Upper lobe of left lung (tissue), 6 donors: ENCODE measurements around the gene WDR11. TPM values are rescaled to one million over a fixed set of nuclear protein-coding genes. Genes with fewer than 3 reads are reported as not detected.

Experiments used
- ATAC-seq, 2 donors: fragments of 200-7000 bp; cut with Tn5 transposase; one replicate each; pipeline ENCODE4 v1.9.1; 2022; ENCODE audit warnings: mild to moderate bottlenecking in 2 of 2, moderate library complexity in 2 of 2; ENCODE audit not compliant: low FRiP score in 2 of 2
- DNase-seq, 2 donors: peaks; one replicate each; pipeline ENCODE4 v3.0.0-alpha.2; 2019 to 2020
- H3K27ac ChIP-seq, 4 donors: fragments of 200-600 bp; sonication (generic); one replicate each; pipeline ENCODE4 v1.5.1; 2016 to 2019
- H3K27me3 ChIP-seq, 4 donors: fragments of 200-600 bp; sonication (generic); one replicate each; pipeline ENCODE4 v1.5.1; 2017 to 2019
- H3K36me3 ChIP-seq, 4 donors: fragments of 200-600 bp; sonication (generic); one replicate each; pipeline ENCODE4 v1.5.1; 2016 to 2019
- H3K4me1 ChIP-seq, 4 donors: fragments of 200-600 bp; sonication (generic); one replicate each; pipeline ENCODE4 v1.5.1; 2018 to 2019
- H3K4me3 ChIP-seq, 4 donors: fragments of 200-600 bp; sonication (generic); one replicate each; pipeline ENCODE4 v1.5.1; 2017 to 2019; ENCODE audit warnings: mild to moderate bottlenecking in 2 of 4, moderate library complexity in 1 of 4
- H3K9me3 ChIP-seq, 4 donors: fragments of 200-600 bp; sonication (generic); one replicate each; pipeline ENCODE4 v1.5.1; 2018 to 2019
- EP300 ChIP-seq, 4 donors: sonication (generic); formaldehyde crosslinking; IDR thresholded peaks; one replicate each; pipeline ENCODE4 v1.5.1; 2017; ENCODE audit warnings: antibody characterized with exemption in 4 of 4, control low read depth in 2 of 4
- POLR2A ChIP-seq, 4 donors: fragments of 450-650 bp; IDR thresholded peaks; one replicate each; pipeline ENCODE4 v1.5.1; 2016 to 2017; ENCODE audit warnings: antibody characterized with exemption in 4 of 4, mild to moderate bottlenecking in 2 of 4
- POLR2AphosphoS5 ChIP-seq, 2 donors: sonication (generic); formaldehyde crosslinking; IDR thresholded peaks; one replicate each; pipeline ENCODE4 v1.5.1; 2017; ENCODE audit warnings: antibody characterized with exemption in 2 of 2
- WGBS, 2 donors: methylation state at CpG; one replicate each; pipeline ENCODE4 v1.1.5; 2017 to 2018; 5-methylcytosine and 5-hydroxymethylcytosine counted together
- total RNA-seq, 6 donors: library from RNA; depleted of rRNA in 4 of 6; stranded (reverse); fragments of >200 nt in 4 of 6; gene quantifications; one replicate each; pipeline versions ENCODE4 v1.1.0 to v1.2.1, GENCODE V29; 2016 to 2021
- TF ChIP-seq, protein P1 (sequence below), 6 experiments: fragments of 450-650 bp in 4 of 6; fragments of 200-600 bp in 2 of 6; sonication (generic) in 2 of 6; IDR thresholded peaks; one replicate each; pipeline ENCODE4 v1.5.1; 2016 to 2019; ENCODE audit warnings: antibody characterized with exemption in 6 of 6
- donor health status: DM: no; HTN: no; CAD: no; lungs with moderate emphysema.
- donor health status: DM: no; HTN: yes; CAD: no; lungs with severe emphysema.

The WDR11 gene
- total RNA-seq, 6 donors from 2014 or later: 35.6 to 69.1 (median 40.4) TPM

DNA sequence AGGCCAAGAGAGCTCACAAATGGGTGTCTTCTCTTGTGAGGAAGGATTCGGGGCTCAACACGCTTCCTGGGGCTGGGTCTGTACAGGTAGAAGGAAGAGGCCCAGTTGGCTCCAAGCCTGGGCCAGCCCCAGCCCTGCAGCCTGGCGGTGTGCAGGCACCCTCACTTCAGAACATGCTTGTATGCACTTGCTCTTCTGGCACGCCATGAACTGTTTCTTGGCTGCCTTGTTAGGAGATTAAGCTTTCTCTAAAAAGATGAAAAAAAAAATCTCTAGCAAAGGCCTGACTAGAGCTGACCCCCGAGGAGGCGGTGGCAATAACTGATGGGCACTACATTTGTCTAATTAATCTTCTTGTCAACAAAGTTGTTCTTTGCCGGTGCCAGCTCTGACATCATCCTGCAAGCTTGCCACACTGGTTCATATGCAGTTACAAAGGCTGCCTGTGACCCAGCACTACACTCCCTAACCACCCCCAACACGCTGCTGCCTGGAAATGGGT lies 94.7 kb downstream of the WDR11 start:
- H3K27ac ChIP-seq: peak overlapping the region in 2 of 4 donors; percentile 53 to 54
- no peaks in the 10 kb centered on the region for H3K9me3 ChIP-seq
- 50 to 53% methylated on average over 8 of the region's 8 CpGs for WGBS, 2 donors
- H3K4me1 ChIP-seq: peaks cover 8 to 23% (median 13%) of the 10 kb centered on the region in 4 donors
- peak; percentile 60 to 63 for DNase-seq
- peaks cover 0 to 12% (median 2%) of the 10 kb centered on the region in 4 donors for H3K27me3 ChIP-seq
- no peak overlapping the region for H3K4me3 ChIP-seq
- H3K36me3 ChIP-seq: no peaks in the 10 kb centered on the region
- peak in 1 of 2 donors; percentile 34 for ATAC-seq
- peak in 1 of 4 donors; percentile 5 for TF ChIP-seq POLR2A (IDR thresholded peaks at IDR 0.05)
- no peak for TF ChIP-seq POLR2AphosphoS5 (IDR thresholded peaks at IDR 0.05)
- no peak for TF ChIP-seq EP300 (IDR thresholded peaks at IDR 0.05)
- TF ChIP-seq, protein P1, sequence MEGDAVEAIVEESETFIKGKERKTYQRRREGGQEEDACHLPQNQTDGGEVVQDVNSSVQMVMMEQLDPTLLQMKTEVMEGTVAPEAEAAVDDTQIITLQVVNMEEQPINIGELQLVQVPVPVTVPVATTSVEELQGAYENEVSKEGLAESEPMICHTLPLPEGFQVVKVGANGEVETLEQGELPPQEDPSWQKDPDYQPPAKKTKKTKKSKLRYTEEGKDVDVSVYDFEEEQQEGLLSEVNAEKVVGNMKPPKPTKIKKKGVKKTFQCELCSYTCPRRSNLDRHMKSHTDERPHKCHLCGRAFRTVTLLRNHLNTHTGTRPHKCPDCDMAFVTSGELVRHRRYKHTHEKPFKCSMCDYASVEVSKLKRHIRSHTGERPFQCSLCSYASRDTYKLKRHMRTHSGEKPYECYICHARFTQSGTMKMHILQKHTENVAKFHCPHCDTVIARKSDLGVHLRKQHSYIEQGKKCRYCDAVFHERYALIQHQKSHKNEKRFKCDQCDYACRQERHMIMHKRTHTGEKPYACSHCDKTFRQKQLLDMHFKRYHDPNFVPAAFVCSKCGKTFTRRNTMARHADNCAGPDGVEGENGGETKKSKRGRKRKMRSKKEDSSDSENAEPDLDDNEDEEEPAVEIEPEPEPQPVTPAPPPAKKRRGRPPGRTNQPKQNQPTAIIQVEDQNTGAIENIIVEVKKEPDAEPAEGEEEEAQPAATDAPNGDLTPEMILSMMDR (IDR thresholded peaks at IDR 0.05): no peak

- H3K27ac ChIP-seq: peak overlapping the region in 2 of 4 donors; percentile 53 to 54
- no peaks in the 10 kb centered on the region for H3K36me3 ChIP-seq
- WGBS, 2 donors: 79 to 81% methylated on average over 5 to 7 of the region's 7 CpGs
- no peaks in the 10 kb centered on the region for H3K9me3 ChIP-seq
- TF ChIP-seq POLR2AphosphoS5 (IDR thresholded peaks at IDR 0.05): no peak
- TF ChIP-seq, protein P1 (IDR thresholded peaks at IDR 0.05): no peak
- no peak for TF ChIP-seq EP300 (IDR thresholded peaks at IDR 0.05)
- no peak for TF ChIP-seq POLR2A (IDR thresholded peaks at IDR 0.05)
- H3K4me3 ChIP-seq: no peak overlapping the region
- ATAC-seq (no peak), DNase-seq (no peak)
- H3K4me1 ChIP-seq: peaks cover 8 to 23% (median 13%) of the 10 kb centered on the region in 4 donors
- peaks cover 0 to 12% (median 4%) of the 10 kb centered on the region in 4 donors for H3K27me3 ChIP-seq
Observed at GRCh38 chr10:120946497-120946896, 95.3 kb downstream of the WDR11 start.

GRCh38 chr10:120948889-120949608 lies 97.9 kb downstream of the WDR11 start:
- TF ChIP-seq EP300 (IDR thresholded peaks at IDR 0.05) (no peak), POLR2AphosphoS5 (IDR thresholded peaks at IDR 0.05) (no peak), POLR2A (IDR thresholded peaks at IDR 0.05) (no peak)
- TF ChIP-seq, protein P1 (IDR thresholded peaks at IDR 0.05): peak; percentile 38 to 73 (median 67)
- DNase-seq: peak in 1 of 2 donors; percentile 94
- Histone ChIP-seq H3K27me3 (peaks cover 0 to 12% (median 4%) of the 10 kb centered on the region in 4 donors), H3K9me3 (peaks cover 0 to 10% (median 8%) of the 10 kb centered on the region in 4 donors), H3K27ac (peak overlapping the region in 1 of 4 donors; percentile 40), H3K4me3 (peak overlapping the region; percentile 10 to 38 (median 26)), H3K4me1 (peaks cover 8 to 15% (median 12%) of the 10 kb centered on the region in 4 donors), H3K36me3 (no peaks in the 10 kb centered on the region)
- peak in 1 of 2 donors; percentile 96 for ATAC-seq
- WGBS, 2 donors: 28% methylated on average over 26 to 34 of the region's 47 CpGs

DNA sequence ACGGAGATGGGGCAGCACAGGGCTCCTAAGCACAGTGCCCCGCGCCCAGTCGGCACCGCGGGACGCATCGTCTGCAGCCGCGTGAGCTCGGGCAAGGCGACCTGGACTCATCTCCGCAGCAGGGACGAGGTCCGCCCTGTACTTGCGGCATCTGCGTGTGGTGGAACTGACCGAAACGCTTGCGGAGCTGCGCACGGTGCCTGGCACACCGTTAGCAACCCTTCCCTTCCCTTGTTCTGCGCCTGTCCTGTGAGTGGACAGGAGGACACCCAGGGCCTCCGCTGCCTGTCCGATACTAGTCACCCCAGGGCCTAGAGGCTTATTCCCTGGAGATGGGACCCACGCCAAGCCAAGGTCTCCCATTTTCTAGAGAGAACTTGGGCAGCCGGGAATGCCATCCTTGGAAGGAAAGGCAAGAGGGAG lies 98.5 kb downstream of the WDR11 start:
- WGBS, 2 donors: 58 to 60% methylated on average over 6 to 24 of the region's 28 CpGs
- peak overlapping the region in 1 of 4 donors; percentile 40 for H3K27ac ChIP-seq
- ATAC-seq (peak in 1 of 2 donors; percentile 44), DNase-seq (peak in 1 of 2 donors; percentile 69)
- H3K27me3 ChIP-seq: peaks cover 0 to 12% (median 4%) of the 10 kb centered on the region in 4 donors
- peak overlapping the region in 3 of 4 donors; percentile 16 to 38 (median 37) for H3K4me3 ChIP-seq
- no peaks in the 10 kb centered on the region for H3K36me3 ChIP-seq
- TF ChIP-seq, protein P1 (IDR thresholded peaks at IDR 0.05): no peak
- TF ChIP-seq EP300 (IDR thresholded peaks at IDR 0.05) (no peak), POLR2A (IDR thresholded peaks at IDR 0.05) (no peak), POLR2AphosphoS5 (IDR thresholded peaks at IDR 0.05) (no peak)
- H3K9me3 ChIP-seq: peaks cover 0 to 12% (median 9%) of the 10 kb centered on the region in 4 donors
- H3K4me1 ChIP-seq: peaks cover 8 to 15% (median 12%) of the 10 kb centered on the region in 4 donors
